ENCODE measurements around the gene CLEC17A. TPM values are rescaled to one million over a fixed set of nuclear protein-coding genes. Genes with fewer than 3 reads are reported as not detected.

CLEC17A gene
- total RNA-seq, 2 experiments from 2014 or later, result 27.4 to 51.1 TPM

- Histone ChIP-seq H3K27ac (ENCODE audit: low read depth, low read length, poor library complexity, severe bottlenecking) (no peak overlapping the region), H3K36me3 (ENCODE audit: insufficient read depth, low read length) (peaks cover 21% of the 10 kb centered on the region), H2AFZ (ENCODE audit: low read length) (no peak overlapping the region), H3K9me2 (ENCODE audit: insufficient read depth, low read length) (no peaks in the 10 kb centered on the region), H3K4me1 (ENCODE audit: insufficient read depth, low read length, poor library complexity, severe bottlenecking) (peaks cover 32% of the 10 kb centered on the region), H3K4me3 (ENCODE audit: low read depth, low read length, poor library complexity, severe bottlenecking) (no peak overlapping the region), H3K4me2 (ENCODE audit: low read length) (no peak overlapping the region), H3K79me2 (ENCODE audit: insufficient read depth, low read depth, low read length) (peaks cover 14% of the 10 kb centered on the region; the same call in 1 of the 2 replicates), H4K20me1 (ENCODE audit: insufficient read depth, low read length) (no peaks in the 10 kb centered on the region), H3K9me3 (ENCODE audit: low read length) (no peaks in the 10 kb centered on the region)
- BruUV-seq (replicated peaks), result no TSS peak
- intact Hi-C loops (cut with micrococcal nuclease; ENCODE audit: unreplicated experiment), result loop anchor here (5.0 kb wide), 1 partner anchor 43 kb away; the partner anchor contains the start of gene DNAJB1
- ChIA-PET CTCF (ENCODE audit: unreplicated experiment) (interaction anchor here (0.7 kb wide), 1 partner anchor 11 kb away, joined by 3 read pairs; no protein-coding TSS in a partner anchor), POLR2A (interaction anchor here (0.7 kb wide), 1 partner anchor 11 kb away, joined by 3 read pairs; the partner anchor contains the start of gene NDUFB7)
- no peak for DNase-seq (ENCODE audit: low spot score)
- TF ChIP-seq EZH2phosphoT487 (IDR thresholded peaks at IDR 0.05; ENCODE audit: borderline replicate concordance, low read depth, low read length), result no peak
- TF ChIP-seq, protein P1, sequence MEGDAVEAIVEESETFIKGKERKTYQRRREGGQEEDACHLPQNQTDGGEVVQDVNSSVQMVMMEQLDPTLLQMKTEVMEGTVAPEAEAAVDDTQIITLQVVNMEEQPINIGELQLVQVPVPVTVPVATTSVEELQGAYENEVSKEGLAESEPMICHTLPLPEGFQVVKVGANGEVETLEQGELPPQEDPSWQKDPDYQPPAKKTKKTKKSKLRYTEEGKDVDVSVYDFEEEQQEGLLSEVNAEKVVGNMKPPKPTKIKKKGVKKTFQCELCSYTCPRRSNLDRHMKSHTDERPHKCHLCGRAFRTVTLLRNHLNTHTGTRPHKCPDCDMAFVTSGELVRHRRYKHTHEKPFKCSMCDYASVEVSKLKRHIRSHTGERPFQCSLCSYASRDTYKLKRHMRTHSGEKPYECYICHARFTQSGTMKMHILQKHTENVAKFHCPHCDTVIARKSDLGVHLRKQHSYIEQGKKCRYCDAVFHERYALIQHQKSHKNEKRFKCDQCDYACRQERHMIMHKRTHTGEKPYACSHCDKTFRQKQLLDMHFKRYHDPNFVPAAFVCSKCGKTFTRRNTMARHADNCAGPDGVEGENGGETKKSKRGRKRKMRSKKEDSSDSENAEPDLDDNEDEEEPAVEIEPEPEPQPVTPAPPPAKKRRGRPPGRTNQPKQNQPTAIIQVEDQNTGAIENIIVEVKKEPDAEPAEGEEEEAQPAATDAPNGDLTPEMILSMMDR (conservative IDR thresholded peaks at IDR 0.05; ENCODE audit: low read length), result no peak
Observed at GRCh38 chr19:14559916-14560775, 22.7 kb upstream of the CLEC17A start.

DNA sequence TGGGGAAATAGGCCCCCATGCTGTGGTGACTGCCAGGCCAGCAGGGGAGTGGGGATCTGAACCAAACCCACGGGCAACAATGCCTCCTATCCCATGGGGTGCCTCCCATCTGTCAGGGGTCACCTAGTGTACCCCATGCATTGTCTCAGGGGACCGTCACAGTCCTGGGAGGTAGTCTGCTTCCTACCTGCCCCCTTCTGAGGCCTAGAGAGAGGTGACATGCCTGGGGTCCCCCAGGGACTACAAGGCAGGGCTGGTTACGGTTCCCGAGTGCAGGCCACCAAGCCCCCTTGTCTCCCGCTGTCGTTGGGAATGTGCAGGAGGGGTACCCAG, 22.1 kb upstream of the CLEC17A start:
- H3K4me1 ChIP-seq (ENCODE audit: insufficient read depth, low read length, poor library complexity, severe bottlenecking), result peaks cover 32% of the 10 kb centered on the region
- CTCF ChIA-PET (ENCODE audit: unreplicated experiment), result interaction anchor here (0.7 kb wide), 1 partner anchor 10 kb away, joined by 3 read pairs; no protein-coding TSS in a partner anchor
- H4K20me1 ChIP-seq (ENCODE audit: insufficient read depth, low read length), result no peaks in the 10 kb centered on the region
- peaks cover 14% of the 10 kb centered on the region; the same call in 1 of the 2 replicates for H3K79me2 ChIP-seq (ENCODE audit: insufficient read depth, low read depth, low read length)
- H3K27ac ChIP-seq (ENCODE audit: low read depth, low read length, poor library complexity, severe bottlenecking), result no peak overlapping the region
- POLR2A ChIA-PET, result interaction anchor here (0.7 kb wide), 1 partner anchor 11 kb away, joined by 3 read pairs; the partner anchor contains the start of gene NDUFB7
- H3K4me3 ChIP-seq (ENCODE audit: low read depth, low read length, poor library complexity, severe bottlenecking), result no peak overlapping the region
- no peaks in the 10 kb centered on the region for H3K9me2 ChIP-seq (ENCODE audit: insufficient read depth, low read length)
- no peak overlapping the region for H3K4me2 ChIP-seq (ENCODE audit: low read length)
- intact Hi-C loops (cut with micrococcal nuclease; ENCODE audit: unreplicated experiment), result no loop called here
- TF ChIP-seq EZH2phosphoT487 (IDR thresholded peaks at IDR 0.05; ENCODE audit: borderline replicate concordance, low read depth, low read length), result no peak
- TF ChIP-seq, protein P1 (conservative IDR thresholded peaks at IDR 0.05; ENCODE audit: low read length), result no peak
- no peaks in the 10 kb centered on the region for H3K9me3 ChIP-seq (ENCODE audit: low read length)
- no peak overlapping the region for H2AFZ ChIP-seq (ENCODE audit: low read length)
- no TSS peak for BruUV-seq (replicated peaks)
- H3K36me3 ChIP-seq (ENCODE audit: insufficient read depth, low read length), result peaks cover 27% of the 10 kb centered on the region
- no peak for DNase-seq (ENCODE audit: low spot score)

Data from OCI-LY7 (cell line).